Activated T-helper 2 cell treated with anti-CD3 and anti-CD28 coated beads, Interferon-gamma antibody, Interleukin-2, Interleukin-4, amounts not matched to agents 10 μg/mL and 5 μg/mL and 100 μg/mL, durations not matched to agents 14 hours and 24 hours and 36 hours (primary cell): ENCODE data around the gene TCF23. TPM values are rescaled to one million over a fixed set of nuclear protein-coding genes. Genes with fewer than 3 reads are reported as not detected.

Experiments
- DNase-seq: peaks from one replicate; pipeline ENCODE4 v3.0.0; 2021; ENCODE audit warnings: low spot score
- H3K27ac Mint-ChIP-seq: one replicate; pipeline ENCODE4 v1.8.0; 2021; ENCODE audit warnings: mixed read lengths
- H3K27me3 Mint-ChIP-seq: one replicate; pipeline ENCODE4 v1.8.0; 2021; ENCODE audit warnings: low read depth, mixed read lengths
- H3K36me3 Mint-ChIP-seq: one replicate; pipeline ENCODE4 v1.8.0; 2021; ENCODE audit warnings: low read depth, mixed read lengths
- H3K4me1 Mint-ChIP-seq: one replicate; pipeline ENCODE4 v1.8.0; 2021; ENCODE audit warnings: low read depth, mixed read lengths
- H3K4me3 Mint-ChIP-seq: one replicate; pipeline ENCODE4 v1.8.0; 2021; ENCODE audit warnings: low read depth, mild to moderate bottlenecking, moderate library complexity, mixed read lengths
- H3K9me3 Mint-ChIP-seq: one replicate; pipeline ENCODE4 v1.8.0; 2021; ENCODE audit warnings: mixed read lengths
- intact Hi-C: fragments of 100-400 bp; cut with micrococcal nuclease; formaldehyde crosslinking; loops from one replicate; pipeline ENCODE4 v1.15.1; 2023
- total RNA-seq: library from RNA; stranded (reverse); gene quantifications from 2 replicates; pipeline ENCODE4 v1.2.3, GENCODE V29; 2022

TCF23 gene
- total RNA-seq, 1 donor from 2014 or later: not detected

DNA sequence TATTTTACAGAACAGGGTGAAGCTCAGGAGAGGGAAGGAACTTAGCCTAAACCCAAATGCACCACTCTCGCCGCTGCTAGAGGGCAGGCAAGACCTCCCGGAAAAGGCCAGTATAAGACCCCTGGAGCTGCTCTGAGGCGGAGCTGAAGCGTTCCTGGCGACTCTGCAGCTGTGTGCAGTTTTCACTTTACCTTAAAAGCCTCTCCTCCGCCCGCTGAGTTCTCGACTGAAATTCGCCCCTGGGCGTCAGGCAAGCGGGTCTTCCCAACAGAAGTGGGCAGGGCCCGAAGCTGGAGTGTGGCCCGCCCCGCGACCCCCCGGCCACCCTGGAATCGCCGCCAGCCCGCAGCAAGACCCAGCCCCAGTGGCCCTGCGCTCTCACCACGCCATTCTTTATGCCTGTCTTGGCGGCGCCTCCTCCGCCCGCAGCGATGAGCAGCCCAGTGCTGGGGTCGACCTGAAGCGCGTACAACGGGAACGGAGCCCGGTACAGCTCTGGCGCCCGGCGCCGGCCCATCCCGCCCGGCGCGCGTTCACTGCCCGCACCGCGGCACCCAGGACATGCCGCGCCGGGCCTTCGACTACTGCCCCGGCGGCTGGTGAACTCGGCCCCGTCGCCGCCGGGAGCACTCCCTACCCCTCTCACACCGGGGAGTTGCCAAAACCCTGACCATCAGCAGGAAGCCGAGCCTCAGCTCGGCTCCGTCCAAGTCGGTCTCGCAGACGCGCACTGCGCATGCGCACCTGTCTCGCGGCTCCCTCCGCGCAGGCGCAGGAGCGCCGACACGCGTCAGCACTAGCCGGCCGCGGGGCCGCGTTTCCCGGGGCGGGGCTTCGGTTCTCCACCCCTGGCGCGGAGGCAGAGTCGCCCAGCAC is 14.7 kb upstream of the TCF23 start, which contains the start of gene PREB:
Gene PREB, minus strand, starts transcription at position 732 of the 876 bp plus-strand sequence. Its CDS starts 215 bp downstream, at position 517.
- intact Hi-C loops: loop anchor here (1.0 to 2.0 kb wide), 3 partner anchors 11 to 78 kb away; partner anchors contain the start of genes ABHD1, ATRAID, KHK and SLC5A6
- Mint-ChIP-seq H3K4me3 (peak within 1 kb of the TSS; percentile 96), H3K27me3 (peaks cover 2% of the 10 kb centered on the region), H3K9me3 (no peaks in the 10 kb centered on the region), H3K36me3 (peaks cover 45% of the 10 kb centered on the region), H3K27ac (peak within 1 kb of the TSS; percentile 95), H3K4me1 (peaks cover 10% of the 10 kb centered on the region)
- peak; percentile 98 for DNase-seq

DNA sequence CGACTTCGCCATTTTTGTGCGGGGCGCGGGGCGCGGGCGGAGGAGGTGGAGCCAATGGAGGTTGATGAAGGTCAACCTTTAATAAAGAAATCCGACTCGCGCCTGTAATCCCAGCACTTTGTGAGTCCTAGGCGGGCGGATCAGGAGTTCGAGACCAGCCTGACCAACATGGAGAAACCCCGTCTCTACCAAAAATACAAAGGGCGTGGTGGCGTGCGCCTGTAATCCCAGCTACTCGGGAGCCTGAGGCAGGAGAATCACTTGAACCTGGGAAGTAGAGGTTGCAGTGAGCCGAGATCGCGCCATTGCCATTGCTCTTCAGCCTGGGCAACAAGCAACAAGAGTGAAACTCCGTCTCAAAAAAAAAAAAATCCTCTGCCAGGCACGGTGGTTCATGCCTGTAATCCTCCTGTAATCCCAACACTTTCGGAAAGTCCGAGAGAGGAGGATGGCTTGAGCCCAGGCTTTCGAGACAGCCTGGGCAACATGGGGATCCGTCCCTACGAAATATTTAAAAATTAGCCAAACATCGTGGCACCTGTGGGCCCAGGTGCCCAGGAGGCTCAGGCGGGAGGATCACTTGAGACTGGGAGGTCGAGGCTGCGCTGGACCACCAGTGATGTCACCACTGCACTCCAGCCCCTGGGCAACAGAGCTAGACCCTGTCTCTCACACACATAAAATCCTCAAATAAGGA is 13.9 kb upstream of the TCF23 start:
- intact Hi-C loops: loop anchor here (1.0 to 2.0 kb wide), 3 partner anchors 12 to 77 kb away; partner anchors contain the start of genes ABHD1, ATRAID, KHK and SLC5A6
- peaks cover 37% of the 10 kb centered on the region for H3K36me3 Mint-ChIP-seq
- peak overlapping the region; percentile 96 for H3K4me3 Mint-ChIP-seq
- peaks cover 2% of the 10 kb centered on the region for H3K27me3 Mint-ChIP-seq
- peaks cover 10% of the 10 kb centered on the region for H3K4me1 Mint-ChIP-seq
- peak overlapping the region; percentile 95 for H3K27ac Mint-ChIP-seq
- DNase-seq: no peak
- H3K9me3 Mint-ChIP-seq: no peaks in the 10 kb centered on the region

DNA sequence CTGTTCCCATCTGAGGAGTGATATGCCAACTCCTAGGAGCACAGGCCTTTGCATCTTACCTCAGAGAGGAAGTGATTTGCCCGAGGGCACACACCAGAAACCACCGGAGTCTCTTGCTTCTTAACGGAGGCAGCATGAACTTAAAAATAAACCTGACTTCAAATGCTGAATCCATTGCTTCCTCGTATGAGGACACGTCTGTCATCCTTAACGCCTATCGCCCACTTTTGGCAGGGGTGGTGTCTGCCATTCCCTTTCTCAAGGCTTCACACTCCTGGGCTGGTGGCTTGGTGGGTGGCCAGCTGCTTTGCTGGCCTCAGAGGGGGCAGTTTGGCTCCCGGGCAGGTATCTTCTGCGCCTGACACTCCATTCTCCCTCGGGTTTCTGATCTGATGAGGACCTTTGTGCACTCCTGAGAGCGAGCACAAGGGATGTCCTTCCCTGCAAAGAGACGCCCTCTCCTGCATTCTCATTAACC is 13.3 kb upstream of the TCF23 start:
- H3K36me3 Mint-ChIP-seq: peaks cover 31% of the 10 kb centered on the region
- no peaks in the 10 kb centered on the region for H3K9me3 Mint-ChIP-seq
- H3K4me3 Mint-ChIP-seq: peak overlapping the region; percentile 96
- peaks cover 2% of the 10 kb centered on the region for H3K27me3 Mint-ChIP-seq
- peaks cover 10% of the 10 kb centered on the region for H3K4me1 Mint-ChIP-seq
- DNase-seq: no peak
- H3K27ac Mint-ChIP-seq: peak overlapping the region; percentile 95
- intact Hi-C loops: loop anchor here (2.0 kb wide), 1 partner anchor 49 kb away; the partner anchor contains the start of gene KHK

DNA sequence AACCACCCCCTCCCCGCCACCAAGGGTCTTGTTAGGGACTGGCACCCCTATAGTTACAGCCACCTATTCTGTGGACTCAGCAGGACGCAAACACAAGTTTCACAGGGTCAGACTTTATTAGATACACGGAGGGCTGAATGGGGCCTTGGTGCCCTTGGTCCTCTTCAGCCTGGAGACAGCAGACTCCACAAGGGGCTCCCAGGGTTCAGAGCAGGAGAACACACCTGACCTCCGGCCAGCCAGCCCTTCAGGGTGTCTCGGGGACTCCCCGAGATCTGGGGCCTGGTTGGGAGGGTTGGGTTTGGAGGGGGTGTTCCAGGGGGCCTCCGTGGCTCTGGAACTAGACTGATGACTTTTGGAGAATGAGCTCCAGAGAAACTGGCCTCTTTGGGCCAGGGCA is 12.1 kb upstream of the TCF23 start:
- Mint-ChIP-seq H3K9me3 (no peaks in the 10 kb centered on the region), H3K36me3 (peaks cover 21% of the 10 kb centered on the region), H3K4me3 (no peak overlapping the region), H3K27me3 (peaks cover 2% of the 10 kb centered on the region), H3K4me1 (peaks cover 10% of the 10 kb centered on the region), H3K27ac (no peak overlapping the region)
- DNase-seq: no peak
- intact Hi-C loops: no loop called here

DNA sequence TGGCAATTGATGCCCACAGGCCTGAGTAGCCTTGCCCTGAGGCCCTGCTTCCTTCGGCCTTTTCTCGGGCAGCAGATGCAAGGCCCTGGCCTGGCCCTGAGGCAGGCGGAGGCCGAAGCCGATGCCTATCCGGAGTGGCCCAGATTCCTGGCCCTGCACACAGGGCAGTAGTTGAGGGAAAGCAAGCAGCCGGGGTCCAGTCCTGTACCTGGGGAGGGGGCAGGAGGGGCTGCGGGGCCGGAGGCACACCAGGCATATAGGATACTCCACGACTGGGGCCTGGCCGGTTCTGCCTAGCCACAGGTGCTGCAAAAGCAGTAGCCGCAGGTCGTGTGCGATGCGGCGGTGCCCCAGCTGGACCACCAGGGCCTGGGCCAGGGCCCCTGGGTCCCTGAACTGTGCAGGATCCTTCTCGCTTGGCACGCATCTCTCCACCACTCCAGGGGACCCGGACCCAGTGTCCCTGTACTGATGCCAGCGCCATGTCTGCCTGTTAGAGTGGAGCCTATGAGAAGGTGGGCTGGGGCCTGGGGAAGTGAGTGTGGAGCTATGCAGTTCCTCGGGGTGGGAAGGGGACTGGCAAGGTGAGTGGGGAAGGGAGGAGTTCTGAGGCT is 11.4 kb upstream of the TCF23 start:
- H3K4me3 Mint-ChIP-seq: no peak overlapping the region
- peaks cover 10% of the 10 kb centered on the region for H3K4me1 Mint-ChIP-seq
- H3K27ac Mint-ChIP-seq: no peak overlapping the region
- intact Hi-C loops: no loop called here
- no peak for DNase-seq
- H3K36me3 Mint-ChIP-seq: peaks cover 15% of the 10 kb centered on the region
- no peaks in the 10 kb centered on the region for H3K9me3 Mint-ChIP-seq
- peaks cover 2% of the 10 kb centered on the region for H3K27me3 Mint-ChIP-seq

DNA sequence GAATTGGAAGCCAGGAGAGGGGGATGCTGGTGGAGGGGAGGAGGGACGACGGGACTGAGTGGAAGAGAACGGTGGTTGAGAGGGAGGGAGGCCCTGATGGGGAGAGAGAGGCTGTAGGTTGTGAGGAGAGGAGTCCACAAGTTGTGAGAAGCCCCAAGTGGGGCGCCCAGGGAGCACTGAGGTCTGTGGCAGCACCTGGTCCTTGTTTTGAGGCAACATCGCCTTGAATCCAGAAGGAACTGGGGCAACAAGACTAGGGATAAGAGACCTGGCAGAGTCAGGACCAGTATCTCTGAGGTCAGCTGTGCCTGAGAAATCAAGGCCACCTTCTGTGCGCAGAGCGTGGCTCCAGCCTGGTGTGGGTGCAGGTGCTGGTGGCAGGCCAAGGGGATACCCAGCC is 10.7 kb upstream of the TCF23 start:
- Mint-ChIP-seq H3K36me3 (peaks cover 9% of the 10 kb centered on the region), H3K4me3 (no peak overlapping the region), H3K4me1 (peaks cover 6% of the 10 kb centered on the region), H3K9me3 (no peaks in the 10 kb centered on the region), H3K27me3 (peaks cover 7% of the 10 kb centered on the region), H3K27ac (no peak overlapping the region)
- intact Hi-C loops: no loop called here
- DNase-seq: no peak

DNA sequence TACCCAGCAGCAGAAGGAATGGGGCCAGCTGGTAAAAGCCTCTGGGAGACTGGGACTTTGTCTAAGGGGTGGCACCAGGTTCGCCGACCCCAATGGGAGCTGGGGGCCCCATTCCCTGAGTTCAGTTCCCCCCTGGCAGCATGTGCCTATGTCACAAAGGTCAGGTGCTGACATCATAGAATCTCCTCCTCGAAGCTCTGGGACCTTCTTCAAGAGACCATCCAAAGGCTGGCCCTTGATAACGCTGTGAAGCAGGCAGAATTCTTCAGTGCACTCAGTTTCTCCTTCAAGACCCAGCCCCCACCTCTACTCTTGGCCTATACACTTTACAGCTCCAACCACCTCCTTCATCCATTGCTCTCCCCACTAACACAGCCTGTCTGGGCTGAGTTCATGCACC is 9.5 kb upstream of the TCF23 start, which contains the start of gene PRR30:
Gene PRR30, minus strand, starts transcription at position 101 of the 400 bp plus-strand sequence. CDS start 1,081 bp downstream, outside the sequence.
- H3K27ac Mint-ChIP-seq: no peak within 1 kb of the TSS
- peaks cover 2% of the 10 kb centered on the region for H3K36me3 Mint-ChIP-seq
- no peaks in the 10 kb centered on the region for H3K9me3 Mint-ChIP-seq
- DNase-seq: no peak
- H3K4me3 Mint-ChIP-seq: no peak within 1 kb of the TSS
- intact Hi-C loops: no loop called here
- no peaks in the 10 kb centered on the region for H3K4me1 Mint-ChIP-seq
- H3K27me3 Mint-ChIP-seq: peaks cover 16% of the 10 kb centered on the region

DNA sequence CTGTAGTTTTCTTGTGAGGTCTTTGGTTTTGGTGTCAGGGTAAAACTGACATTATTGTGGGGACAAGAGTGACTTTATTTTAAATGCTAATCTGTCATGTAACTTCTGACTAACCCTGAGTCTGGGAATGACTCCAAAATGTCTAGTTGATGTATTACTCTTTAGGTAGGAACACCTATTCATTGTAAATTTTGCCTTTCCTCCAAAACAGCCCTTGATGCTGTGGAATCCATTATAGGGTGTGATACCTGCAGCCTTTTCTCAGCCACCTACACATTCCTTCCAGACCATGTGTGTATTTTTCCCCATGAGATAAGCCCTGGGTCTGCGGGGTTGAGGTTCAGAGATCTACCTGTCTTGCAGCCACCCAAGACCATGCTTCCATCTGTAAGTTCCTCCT is 5.5 kb upstream of the TCF23 start:
- Mint-ChIP-seq H3K4me1 (no peaks in the 10 kb centered on the region), H3K4me3 (no peak overlapping the region), H3K27ac (no peak overlapping the region), H3K9me3 (no peaks in the 10 kb centered on the region), H3K27me3 (peaks cover 18% of the 10 kb centered on the region), H3K36me3 (no peaks in the 10 kb centered on the region)
- DNase-seq: no peak
- intact Hi-C loops: no loop called here

DNA sequence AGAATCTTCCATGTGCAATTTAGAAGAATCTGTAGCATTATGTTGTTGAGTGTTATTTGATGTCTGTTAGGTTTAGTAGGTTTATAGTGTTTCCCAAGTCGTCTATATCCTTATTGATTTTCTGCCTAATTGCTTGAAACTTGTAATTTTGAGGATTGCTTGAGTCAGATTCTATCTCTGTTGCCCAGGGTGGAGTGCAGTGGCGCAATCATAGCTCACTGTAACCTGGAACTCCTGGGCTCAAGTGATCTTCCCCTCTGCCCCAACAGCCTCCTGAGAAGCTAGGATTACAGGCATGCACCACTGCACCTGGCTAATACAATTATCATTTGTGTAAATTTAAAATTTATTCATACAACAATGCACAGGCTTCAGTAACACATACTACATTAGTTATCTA is 3.1 kb upstream of the TCF23 start:
- Mint-ChIP-seq H3K36me3 (no peaks in the 10 kb centered on the region), H3K9me3 (no peaks in the 10 kb centered on the region)
- intact Hi-C loops: no loop called here

DNA sequence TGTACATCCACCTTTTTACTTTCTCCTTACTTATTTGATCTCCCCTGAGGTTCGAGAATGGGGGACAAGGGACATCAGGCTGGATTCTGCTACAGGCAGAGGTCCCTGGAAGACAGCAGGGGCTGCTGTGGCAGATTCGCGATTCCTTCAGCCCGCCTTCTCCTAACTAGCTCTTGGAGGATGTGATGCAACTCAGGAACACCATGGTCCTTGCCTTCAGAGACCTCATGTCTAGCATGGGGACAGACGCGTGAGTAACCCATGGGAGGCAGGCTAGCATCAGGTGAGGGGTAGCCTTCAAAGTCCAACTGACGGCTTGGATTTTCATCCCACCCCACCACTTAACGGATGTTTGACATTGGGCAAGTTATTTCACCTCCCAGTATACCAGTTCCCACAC is 869 bp upstream of the TCF23 start:
- no peak for DNase-seq
- peaks cover 17% of the 10 kb centered on the region for H3K27me3 Mint-ChIP-seq
- H3K36me3 Mint-ChIP-seq: no peaks in the 10 kb centered on the region
- H3K9me3 Mint-ChIP-seq: no peaks in the 10 kb centered on the region
- intact Hi-C loops: no loop called here
- no peak overlapping the region for H3K4me3 Mint-ChIP-seq
- no peak overlapping the region for H3K27ac Mint-ChIP-seq
- H3K4me1 Mint-ChIP-seq: peaks cover 6% of the 10 kb centered on the region

More for the DNA sequence above, 3.1 kb upstream of the TCF23 start:
- no peak for DNase-seq
- Mint-ChIP-seq H3K27me3 (peaks cover 20% of the 10 kb centered on the region), H3K27ac (no peak overlapping the region), H3K4me3 (no peak overlapping the region), H3K4me1 (no peaks in the 10 kb centered on the region)

DNA sequence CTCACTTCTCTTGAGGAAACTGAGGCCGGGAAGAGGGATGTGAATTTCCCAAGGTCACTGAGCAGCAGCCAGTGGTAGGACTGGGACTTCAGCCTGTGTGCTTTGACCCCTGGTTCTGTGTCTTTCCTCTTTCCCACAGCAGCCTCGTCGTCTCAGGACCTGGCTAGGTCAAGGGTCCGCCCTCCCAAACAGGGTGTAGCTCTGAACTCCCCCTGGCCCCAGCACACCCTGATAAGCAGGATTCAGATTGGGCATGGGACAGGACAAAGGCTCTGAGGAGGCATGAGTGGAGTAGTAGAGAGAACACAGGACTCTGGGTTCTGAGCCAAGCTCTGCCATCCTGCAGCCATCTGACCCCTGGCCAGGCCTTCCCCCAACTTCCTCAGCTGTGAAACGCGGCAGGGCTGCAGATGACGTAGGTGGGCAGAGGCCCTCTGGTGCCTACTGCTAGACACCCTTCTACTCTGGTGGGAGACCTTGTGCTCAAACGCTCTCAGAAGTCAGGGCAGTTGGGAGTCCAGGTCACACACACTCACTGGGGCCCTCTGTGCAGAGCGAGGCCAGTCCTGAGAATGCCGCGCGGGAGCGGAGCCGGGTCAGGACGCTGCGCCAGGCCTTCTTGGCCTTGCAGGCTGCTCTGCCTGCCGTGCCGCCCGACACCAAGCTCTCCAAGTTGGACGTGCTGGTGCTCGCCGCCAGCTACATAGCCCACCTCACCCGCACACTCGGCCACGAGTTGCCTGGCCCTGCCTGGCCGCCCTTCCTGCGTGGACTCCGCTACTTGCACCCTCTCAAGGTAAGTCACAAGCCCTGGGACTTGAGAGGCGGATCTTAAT is 984 bp downstream of the TCF23 start:
- peaks cover 6% of the 10 kb centered on the region for H3K27me3 Mint-ChIP-seq
- no peak for DNase-seq
- no peaks in the 10 kb centered on the region for H3K9me3 Mint-ChIP-seq
- H3K4me3 Mint-ChIP-seq: no peak overlapping the region
- no peak overlapping the region for H3K27ac Mint-ChIP-seq
- intact Hi-C loops: no loop called here
- peaks cover 6% of the 10 kb centered on the region for H3K4me1 Mint-ChIP-seq
- no peaks in the 10 kb centered on the region for H3K36me3 Mint-ChIP-seq
